Right ventricle myocardium superior (tissue), 1 donor: ENCODE results near the gene RGS5. TPM values are rescaled to one million over a fixed set of nuclear protein-coding genes. Genes with fewer than 3 reads are reported as not detected.
A peak's percentile ranks its signal among the peaks of the same experiment; 100 is the strongest.
"Not testable (repeated sequence)": the region's sequence is repeated elsewhere in the genome, so short reads cannot be mapped to it uniquely, and the experiment has no call there.

Experiments used
- ATAC-seq: fragments of 200-7000 bp; cut with Tn5 transposase; one replicate; pipeline ENCODE4 v1.9.1; 2020; ENCODE audit warnings: mild to moderate bottlenecking; ENCODE audit not compliant: poor library complexity
- DNase-seq: peaks from one replicate; pipeline ENCODE4 v3.0.0-alpha.2; 2020
- intact Hi-C: fragments of 100-400 bp; cut with DNase I; formaldehyde crosslinking; loops from one replicate; pipeline ENCODE4 v1.11.2; 2022
- long read RNA-seq: library from polyadenylated mRNA; unstranded; transcript quantifications from one replicate; pipeline ENCODE4 v2.0.0, GENCODE V29; 2021
- total RNA-seq: library from RNA; stranded (reverse); fragmentation: NEBNext Ultra II Directional; extraction: Animal tissue kit (Norgen Biotek cat#: 25700); gene quantifications from one replicate; pipeline ENCODE4 v1.2.1, GENCODE V29; 2021
- donor health status: DM: no; HTN: yes; CAD: no; lungs with severe emphysema.

Gene RGS5
- total RNA-seq: 270 TPM
- long read RNA-seq, full-length matches to known transcripts: 206 of 246 reads
- long read RNA-seq, partial matches to known transcripts: 2 of 246 reads
- long read RNA-seq, other reads (novel, unspliced or antisense): 38 of 246 reads

- DNase-seq: no peak
- intact Hi-C loops: no loop called here
- peak; percentile 71 for ATAC-seq
Measured at GRCh38 chr1:163202833-163203451, at the start of gene RGS5. Gene RGS5 (minus strand): TSS chr1:163202916. CDS start chr1:163202835, 81 bp downstream.

- intact Hi-C loops: no loop called here
- no peak for ATAC-seq
Measured at GRCh38 chr1:163250382-163250974, 47.8 kb upstream of the RGS5 start.

GRCh38 chr1:163248064-163248463 is 45.3 kb upstream of the RGS5 start:
- DNase-seq (no peak), ATAC-seq (no peak)
- intact Hi-C loops: no loop called here

More at GRCh38 chr1:163250382-163250974, 47.8 kb upstream of the RGS5 start:
- no peak for DNase-seq

- ATAC-seq, DNase-seq: not testable (repeated sequence)
Measured at GRCh38 chr1:163244648-163245047, 41.9 kb upstream of the RGS5 start.

GRCh38 chr1:163241746-163242145 is 39.0 kb upstream of the RGS5 start:
- ATAC-seq (no peak), DNase-seq (no peak)
- intact Hi-C loops: no loop called here

More at GRCh38 chr1:163244648-163245047, 41.9 kb upstream of the RGS5 start:
- intact Hi-C loops: not testable (repeated sequence)

- intact Hi-C loops: no loop called here
- DNase-seq (no peak), ATAC-seq (no peak)
Measured at GRCh38 chr1:163240705-163241104, 38.0 kb upstream of the RGS5 start.

- DNase-seq, intact Hi-C loops, ATAC-seq: not testable (repeated sequence)
Measured at GRCh38 chr1:163233643-163234042, 30.9 kb upstream of the RGS5 start.

- intact Hi-C loops: no loop called here
- ATAC-seq (peak; percentile 80), DNase-seq (no peak)
Measured at GRCh38 chr1:163231385-163231784, 28.7 kb upstream of the RGS5 start.

GRCh38 chr1:163230827-163231226 is 28.1 kb upstream of the RGS5 start:
- DNase-seq (no peak), ATAC-seq (no peak)
- intact Hi-C loops: no loop called here

GRCh38 chr1:163228271-163228670 is 25.6 kb upstream of the RGS5 start:
- DNase-seq, intact Hi-C loops, ATAC-seq: not testable (repeated sequence)

- ATAC-seq (no peak), DNase-seq (no peak)
- intact Hi-C loops: no loop called here
Measured at GRCh38 chr1:163227126-163227525, 24.4 kb upstream of the RGS5 start.

- no peak for DNase-seq
- no peak for ATAC-seq
- intact Hi-C loops: no loop called here
Measured at GRCh38 chr1:163213626-163214025, 10.9 kb upstream of the RGS5 start.

GRCh38 chr1:163211667-163212066 is 9.0 kb upstream of the RGS5 start:
- intact Hi-C loops: no loop called here
- no peak for ATAC-seq
- DNase-seq: no peak

- ATAC-seq (no peak), DNase-seq (no peak)
- intact Hi-C loops: no loop called here
Measured at GRCh38 chr1:163205513-163205912, 2.8 kb upstream of the RGS5 start.

- DNase-seq (no peak), ATAC-seq (no peak)
- intact Hi-C loops: no loop called here
Measured at GRCh38 chr1:163203561-163203960, 845 bp upstream of the RGS5 start.

- no peak for DNase-seq
- intact Hi-C loops: no loop called here
- ATAC-seq: no peak
Measured at GRCh38 chr1:163201906-163202305, 810 bp downstream of the RGS5 start.

- intact Hi-C loops: no loop called here
- ATAC-seq (no peak), DNase-seq (no peak)
Measured at GRCh38 chr1:163197022-163197421, 5.7 kb downstream of the RGS5 start.

GRCh38 chr1:163196449-163196787 is 6.3 kb downstream of the RGS5 start:
- intact Hi-C loops: no loop called here
- ATAC-seq: no peak
- DNase-seq: no peak

GRCh38 chr1:163195728-163196448 is 6.8 kb downstream of the RGS5 start:
- intact Hi-C loops: no loop called here
- ATAC-seq: peak; percentile 29
- no peak for DNase-seq

GRCh38 chr1:163191301-163191700 is 11.4 kb downstream of the RGS5 start:
- ATAC-seq (no peak), DNase-seq (no peak)
- intact Hi-C loops: no loop called here
